K562 (cell line): ENCODE results near the gene COQ3. TPM values are rescaled to one million over a fixed set of nuclear protein-coding genes. Genes with fewer than 3 reads are reported as not detected.

Source experiments
- ATAC-seq: fragments of 200-7000 bp; cut with Tn5 transposase; 3 replicates; pipeline ENCODE4 v1.9.1; 2020; ENCODE audit warnings: moderate library complexity
- BruUV-seq: library from RNA; stranded (reverse); fragments of 400-500 nt; replicated peaks from 2 replicates; lab custom pipeline; 2021; lab: Mats Ljungman, UMichigan
- CTCF ChIA-PET: fragments of 300-600 bp; formaldehyde crosslinking; extraction: SDS; loops from one replicate; lab custom pipeline; 2021; ENCODE audit warnings: low intra/inter-chr PET ratio; lab: Yijun Ruan, JAX
- POLR2A ChIA-PET: fragments of 300-600, 350-650 bp; sonication (Branson Sonifier 250); formaldehyde crosslinking; extraction: SDS; loops from one replicate; lab custom pipeline; 2021; ENCODE audit warnings: antibody characterized with exemption, inconsistent platforms; lab: Yijun Ruan, JAX
- DNase-seq, 4 experiments: peaks; one replicate each; pipeline versions ENCODE4 v3.0.0 to v3.0.0-alpha.2; 2011 to 2018; ENCODE audit warnings: low spot score in 3 of 4, mixed read lengths in 3 of 4; ENCODE audit errors: extremely low read depth in 1 of 4
- FAIRE-seq: peaks from 2 replicates; lab custom pipeline; 2011; peaks lifted over from hg19 to GRCh38; lab: Jason Lieb, UNC
- H2AFZ ChIP-seq: 2 replicates; pipeline ENCODE4 v1.6.0; 2011; ENCODE audit warnings: low read depth, low read length, control low read depth, inconsistent platforms
- H3K27ac ChIP-seq: fragments of 200-600 bp; 3 replicates; pipeline ENCODE4 v1.8.0; 2011; ENCODE audit warnings: low read depth, mild to moderate bottlenecking, control low read depth, inconsistent platforms, low read length, moderate library complexity, mixed read lengths; ENCODE audit errors: extremely low read depth
- H3K27me3 ChIP-seq, 2 experiments: fragments of 300-600 bp in 1 of 2; 2 replicates in 1 of 2; 3 replicates in 1 of 2; pipeline versions ENCODE4 v1.6.0 to v1.8.0; 2011; ENCODE audit warnings: inconsistent platforms in 2 of 2, low read length in 2 of 2, mild to moderate bottlenecking in 1 of 2, mixed read lengths in 1 of 2, moderate library complexity in 1 of 2; ENCODE audit not compliant: control insufficient read depth in 2 of 2, insufficient read depth in 2 of 2
- H3K36me3 ChIP-seq: fragments of 300-600 bp; 3 replicates; pipeline ENCODE4 v1.8.0; 2011; ENCODE audit warnings: mild to moderate bottlenecking, low read length, inconsistent platforms; ENCODE audit not compliant: control insufficient read depth, insufficient read depth
- H3K4me1 ChIP-seq, 2 experiments: fragments of 200-600 bp in 1 of 2; replicated peaks in 1 of 2; 2 replicates in 1 of 2; 3 replicates in 1 of 2; pipeline versions ENCODE4 v1.5.1 to v1.8.0; 2011; ENCODE audit warnings: inconsistent platforms in 2 of 2, low read length in 2 of 2, mild to moderate bottlenecking in 1 of 2, mixed read lengths in 1 of 2, moderate library complexity in 1 of 2; ENCODE audit not compliant: control insufficient read depth in 2 of 2, insufficient read depth in 2 of 2
- H3K4me2 ChIP-seq: 2 replicates; pipeline ENCODE4 v1.6.1; 2011; ENCODE audit warnings: low read length, control low read depth, inconsistent platforms, mixed read lengths; ENCODE audit not compliant: insufficient read depth
- H3K4me3 ChIP-seq: fragments of 200-600 bp; sonication (generic), shearing (Covaris generic); 2 replicates; pipeline ENCODE4 v1.5.1; 2016; ENCODE audit warnings: control low read depth, inconsistent platforms
- H3K79me2 ChIP-seq: fragments of 200-600 bp; 3 replicates; pipeline ENCODE4 v1.8.0; 2011; ENCODE audit warnings: low read length, inconsistent platforms; ENCODE audit not compliant: control insufficient read depth, insufficient read depth
- H3K9ac ChIP-seq, 2 experiments: 2 replicates each; pipeline versions ENCODE4 v1.6.0 to v1.6.1; 2011; ENCODE audit warnings: low read depth in 2 of 2, low read length in 2 of 2, control low read depth in 1 of 2, inconsistent platforms in 1 of 2, mild to moderate bottlenecking in 1 of 2, mixed read lengths in 1 of 2; ENCODE audit not compliant: insufficient read depth in 1 of 2
- H3K9me1 ChIP-seq: one replicate; pipeline ENCODE4 v1.6.0; 2011; ENCODE audit warnings: inconsistent platforms, mild to moderate bottlenecking, low read length, moderate library complexity; ENCODE audit not compliant: control insufficient read depth, insufficient read depth
- H3K9me3 ChIP-seq: replicated peaks from 2 replicates; pipeline ENCODE4 v1.5.1; 2011; ENCODE audit warnings: low read depth, low read length, inconsistent platforms; ENCODE audit not compliant: control insufficient read depth, insufficient read depth
- H4K20me1 ChIP-seq: replicated peaks from 2 replicates; pipeline ENCODE4 v1.6.1; 2011; ENCODE audit warnings: low read length, inconsistent platforms, mixed read lengths; ENCODE audit not compliant: control insufficient read depth, insufficient read depth
- CCAR2 ChIP-seq: fragments of 200-400 bp; formaldehyde crosslinking; IDR thresholded peaks from 2 replicates; pipeline ENCODE4 v1.6.1; 2017; ENCODE audit warnings: mild to moderate bottlenecking, low read depth, low read length
- EGR1 ChIP-seq: fragments of 450-650 bp; conservative IDR thresholded peaks from 2 replicates; pipeline ENCODE4 v1.6.1; 2017; ENCODE audit warnings: mild to moderate bottlenecking
- ESRRA ChIP-seq: fragments of 450-650 bp; IDR thresholded peaks from 2 replicates; pipeline ENCODE4 v1.6.1; 2014; ENCODE audit warnings: low read depth, mild to moderate bottlenecking, moderate library complexity, borderline replicate concordance
- GTF2A2 ChIP-seq: IDR thresholded peaks from 2 replicates; pipeline ENCODE4 v1.6.1; 2016; ENCODE audit warnings: mild to moderate bottlenecking, missing genetic modification characterization, missing compliant biosample characterization
- KDM1A ChIP-seq, 2 experiments: fragments of 450-650 bp; IDR thresholded peaks; 2 replicates each; pipeline ENCODE4 v1.6.1; 2016; ENCODE audit warnings: mild to moderate bottlenecking in 2 of 2
- MECOM ChIP-seq: fragments of 250-450 bp; sonication (Bioruptor Pico); IDR thresholded peaks from 2 replicates; pipeline ENCODE4 v1.8.0; 2022; ENCODE audit warnings: inconsistent platforms
- PHF20 ChIP-seq: fragments of 450-650 bp; IDR thresholded peaks from 2 replicates; pipeline ENCODE4 v1.6.1; 2018; ENCODE audit not compliant: partially characterized antibody
- PRDM10 ChIP-seq: fragments of 450-650 bp; IDR thresholded peaks from 2 replicates; pipeline ENCODE4 v1.6.1; 2018; ENCODE audit not compliant: partially characterized antibody
- PURB ChIP-seq: sonication (generic); formaldehyde crosslinking; IDR thresholded peaks from 2 replicates; pipeline ENCODE4 v1.9.0; 2021; ENCODE audit warnings: low read depth, mild to moderate bottlenecking, missing genetic modification reagents
- RAD51 ChIP-seq: fragments of 450-650 bp; IDR thresholded peaks from 2 replicates; pipeline ENCODE4 v1.7.1; 2016; ENCODE audit warnings: low read depth, mild to moderate bottlenecking, borderline replicate concordance
- SRF ChIP-seq, 2 experiments: fragments of 250-450, 450-650 bp in 1 of 2; sonication (Bioruptor Pico) in 1 of 2; sonication (generic) in 1 of 2; formaldehyde crosslinking; IDR thresholded peaks; 2 replicates each; pipeline versions ENCODE4 v1.5.0 to v1.5.1; 2020 to 2022; ENCODE audit warnings: mild to moderate bottlenecking in 1 of 2, missing genetic modification reagents in 1 of 2
- XRCC5 ChIP-seq: fragments of 200-400 bp; formaldehyde crosslinking; IDR thresholded peaks from 2 replicates; pipeline ENCODE4 v1.6.1; 2017; ENCODE audit warnings: low read depth, mild to moderate bottlenecking, low read length
- ZNF253 ChIP-seq: fragments of 250-450 bp; sonication (Bioruptor Pico); conservative IDR thresholded peaks from 2 replicates; pipeline ENCODE4 v1.6.1; 2021; ENCODE audit warnings: mild to moderate bottlenecking
- ZNF384 ChIP-seq: IDR thresholded peaks from 2 replicates; pipeline ENCODE4 v1.6.1; 2012; ENCODE audit warnings: low read depth, low read length, improper control_type of control experiment
- ZNF75A ChIP-seq: fragments of 450-650 bp; formaldehyde crosslinking; IDR thresholded peaks from 2 replicates; pipeline ENCODE4 v1.4.0; 2020; ENCODE audit warnings: mild to moderate bottlenecking
- WGBS: fragments of 100-300 bp; shearing (Covaris generic); methylation state at CpG from one replicate; pipeline ENCODE4 v1.1.6; 2016; ENCODE audit warnings: low coverage, mixed read lengths; ENCODE audit not compliant: insufficient coverage; ENCODE audit errors: missing lambda C conversion rate; 5-methylcytosine and 5-hydroxymethylcytosine counted together
- in situ Hi-C: fragments of 300-500 bp; cut with MboI; formaldehyde crosslinking; loops from 4 replicates; pipeline ENCODE4 v1.15.0; 2018; ENCODE audit warnings: inconsistent platforms, mixed read lengths
- intact Hi-C: fragments of 100-400 bp; cut with micrococcal nuclease; formaldehyde crosslinking; loops from 2 replicates; pipeline ENCODE4 v1.14.2; 2022
- polyA plus RNA-seq, 8 experiments: library from polyadenylated mRNA; depleted of rRNA in 4 of 8; stranded (reverse) in 5 of 8; unstranded in 3 of 8; fragments of >200 nt; fragmentation: Nextera tagmentation in 2 of 8; fragmentation: Illumina TruSeq in 1 of 8; extraction: Ambion mirVana in 2 of 8; extraction: Trizol in 1 of 8; gene quantifications; 2 replicates each; pipeline versions ENCODE4 v1.2.1 to v1.2.3, GENCODE V29; 2011 to 2014; ENCODE audit warnings: inconsistent platforms in 1 of 8, missing spikeins in 1 of 8
- total RNA-seq, 7 experiments: library from RNA; depleted of rRNA in 6 of 7; stranded (reverse); fragments of >200 nt in 6 of 7; fragmentation: Illumina TruSeq in 2 of 7; extraction: Trizol in 2 of 7; gene quantifications; 2 replicates each; pipeline versions ENCODE4 v1.2.1 to v1.2.3, GENCODE V29; 2011 to 2021; ENCODE audit warnings: low replicate concordance in 1 of 7
- TF ChIP-seq, protein P1 (sequence below): IDR thresholded peaks from 2 replicates; pipeline ENCODE4 v1.6.1; 2011; ENCODE audit warnings: borderline replicate concordance, low read depth, mild to moderate bottlenecking, moderate library complexity, low read length; ENCODE audit not compliant: insufficient read depth, poor library complexity, severe bottlenecking
- TF ChIP-seq, protein P2 (sequence below): fragments of 450-650 bp; IDR thresholded peaks from 2 replicates; pipeline ENCODE4 v1.6.1; 2017; ENCODE audit warnings: antibody characterized with exemption

Gene COQ3
- total and polyA plus RNA-seq, 9 of the 15 experiments (the other 6 are each of a cell fraction or from before 2014, with no cell fraction given): 16.9 to 137 (median 33.9) TPM

GRCh38 chr6:99338188-99338587 lies 55.8 kb downstream of the COQ3 start:
- WGBS: 0% methylated on average over 2 of the region's 2 CpGs
- TF ChIP-seq RAD51: no peak
- TF ChIP-seq SRF (CRISPR knock-in tag; IDR thresholded peaks at IDR 0.05): no peak
- TF ChIP-seq KDM1A (IDR thresholded peaks at IDR 0.05): no peak
- no peak for TF ChIP-seq ZNF384
- no peak for TF ChIP-seq CCAR2
- TF ChIP-seq PHF20: no peak
- no peak for TF ChIP-seq PRDM10
- TF ChIP-seq ESRRA: no peak
- no peak for TF ChIP-seq EGR1
- no peak for TF ChIP-seq PURB
- TF ChIP-seq XRCC5: no peak
- no peak for TF ChIP-seq ZNF75A (CRISPR knock-in tag)
- TF ChIP-seq MECOM (CRISPR knock-in tag): no peak
- TF ChIP-seq, protein P1, sequence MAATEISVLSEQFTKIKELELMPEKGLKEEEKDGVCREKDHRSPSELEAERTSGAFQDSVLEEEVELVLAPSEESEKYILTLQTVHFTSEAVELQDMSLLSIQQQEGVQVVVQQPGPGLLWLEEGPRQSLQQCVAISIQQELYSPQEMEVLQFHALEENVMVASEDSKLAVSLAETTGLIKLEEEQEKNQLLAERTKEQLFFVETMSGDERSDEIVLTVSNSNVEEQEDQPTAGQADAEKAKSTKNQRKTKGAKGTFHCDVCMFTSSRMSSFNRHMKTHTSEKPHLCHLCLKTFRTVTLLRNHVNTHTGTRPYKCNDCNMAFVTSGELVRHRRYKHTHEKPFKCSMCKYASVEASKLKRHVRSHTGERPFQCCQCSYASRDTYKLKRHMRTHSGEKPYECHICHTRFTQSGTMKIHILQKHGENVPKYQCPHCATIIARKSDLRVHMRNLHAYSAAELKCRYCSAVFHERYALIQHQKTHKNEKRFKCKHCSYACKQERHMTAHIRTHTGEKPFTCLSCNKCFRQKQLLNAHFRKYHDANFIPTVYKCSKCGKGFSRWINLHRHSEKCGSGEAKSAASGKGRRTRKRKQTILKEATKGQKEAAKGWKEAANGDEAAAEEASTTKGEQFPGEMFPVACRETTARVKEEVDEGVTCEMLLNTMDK: no peak
- TF ChIP-seq, protein P2, sequence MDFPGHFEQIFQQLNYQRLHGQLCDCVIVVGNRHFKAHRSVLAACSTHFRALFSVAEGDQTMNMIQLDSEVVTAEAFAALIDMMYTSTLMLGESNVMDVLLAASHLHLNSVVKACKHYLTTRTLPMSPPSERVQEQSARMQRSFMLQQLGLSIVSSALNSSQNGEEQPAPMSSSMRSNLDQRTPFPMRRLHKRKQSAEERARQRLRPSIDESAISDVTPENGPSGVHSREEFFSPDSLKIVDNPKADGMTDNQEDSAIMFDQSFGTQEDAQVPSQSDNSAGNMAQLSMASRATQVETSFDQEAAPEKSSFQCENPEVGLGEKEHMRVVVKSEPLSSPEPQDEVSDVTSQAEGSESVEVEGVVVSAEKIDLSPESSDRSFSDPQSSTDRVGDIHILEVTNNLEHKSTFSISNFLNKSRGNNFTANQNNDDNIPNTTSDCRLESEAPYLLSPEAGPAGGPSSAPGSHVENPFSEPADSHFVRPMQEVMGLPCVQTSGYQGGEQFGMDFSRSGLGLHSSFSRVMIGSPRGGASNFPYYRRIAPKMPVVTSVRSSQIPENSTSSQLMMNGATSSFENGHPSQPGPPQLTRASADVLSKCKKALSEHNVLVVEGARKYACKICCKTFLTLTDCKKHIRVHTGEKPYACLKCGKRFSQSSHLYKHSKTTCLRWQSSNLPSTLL: no peak
- TF ChIP-seq ZNF253 (CRISPR knock-in tag): no peak
- no peak for TF ChIP-seq GTF2A2 (tag)

More at GRCh38 chr6:99338188-99338587, 55.8 kb downstream of the COQ3 start:
- in situ Hi-C loops: loop anchor here (25.0 kb wide), 1 partner anchor 399 kb away; no protein-coding TSS in a partner anchor
- BruUV-seq: no TSS peak
- ATAC-seq: no peak
- Histone ChIP-seq H3K27me3 (peaks cover 0 to 5% of the 10 kb centered on the region in 2 experiments; a peak in 2 of 5 replicates), H4K20me1 (no peaks in the 10 kb centered on the region), H3K36me3 (no peaks in the 10 kb centered on the region), H3K4me1 (no peaks in the 10 kb centered on the region; a peak in 1 of 5 replicates), H3K4me2 (no peak overlapping the region), H3K9me3 (no peaks in the 10 kb centered on the region), H3K27ac (no peak overlapping the region), H3K9me1 (no peaks in the 10 kb centered on the region), H3K79me2 (no peaks in the 10 kb centered on the region), H3K4me3 (no peak overlapping the region), H2AFZ (no peak overlapping the region), H3K9ac (no peak overlapping the region)
- FAIRE-seq: no peak
- ChIA-PET POLR2A (no interaction called here), CTCF (no interaction called here)
- intact Hi-C loops: no loop called here
- DNase-seq: no peak
